T-helper 1 cell treated with Interleukin-12 subunit alpha and Interleukin-12 subunit beta and Interleukin-4 antibody, amounts not matched to agents 30 μg/mL and 1 μg/mL, for 36 hours (primary cell): Measurements from ENCODE around the gene PSMD3.

Source experiments
- H3K27ac Mint-ChIP-seq: one replicate; pipeline ENCODE4 v1.8.0; 2021; ENCODE audit warnings: mild to moderate bottlenecking, mixed read lengths
- H3K27me3 Mint-ChIP-seq: one replicate; pipeline ENCODE4 v1.8.0; 2021; ENCODE audit warnings: low read depth, mixed read lengths
- H3K36me3 Mint-ChIP-seq: one replicate; pipeline ENCODE4 v1.8.0; 2021; ENCODE audit warnings: low read depth, mixed read lengths
- H3K4me1 Mint-ChIP-seq: one replicate; pipeline ENCODE4 v1.8.0; 2021; ENCODE audit warnings: low read depth, mixed read lengths
- H3K4me3 Mint-ChIP-seq: one replicate; pipeline ENCODE4 v1.8.0; 2021; ENCODE audit warnings: mild to moderate bottlenecking, moderate library complexity, mixed read lengths
- H3K9me3 Mint-ChIP-seq: one replicate; pipeline ENCODE4 v1.8.0; 2021; ENCODE audit warnings: mixed read lengths

Gene PSMD3

GRCh38 chr17:40017422-40018080 lies 36.9 kb downstream of the PSMD3 start:
- H3K9me3 Mint-ChIP-seq, result no peaks in the 10 kb centered on the region
- H3K27ac Mint-ChIP-seq, result no peak overlapping the region
- H3K36me3 Mint-ChIP-seq, result peaks cover 15% of the 10 kb centered on the region
- H3K4me3 Mint-ChIP-seq, result no peak overlapping the region
- peaks cover 4% of the 10 kb centered on the region for H3K4me1 Mint-ChIP-seq
- no peaks in the 10 kb centered on the region for H3K27me3 Mint-ChIP-seq

GRCh38 chr17:40018211-40019121 lies 37.9 kb downstream of the PSMD3 start:
- no peak overlapping the region for H3K27ac Mint-ChIP-seq
- peaks cover 4% of the 10 kb centered on the region for H3K4me1 Mint-ChIP-seq
- no peak overlapping the region for H3K4me3 Mint-ChIP-seq
- H3K27me3 Mint-ChIP-seq, result no peaks in the 10 kb centered on the region
- H3K36me3 Mint-ChIP-seq, result peaks cover 15% of the 10 kb centered on the region
- no peaks in the 10 kb centered on the region for H3K9me3 Mint-ChIP-seq

- Mint-ChIP-seq H3K36me3 (peaks cover 20% of the 10 kb centered on the region), H3K27me3 (no peaks in the 10 kb centered on the region), H3K4me3 (no peak overlapping the region), H3K4me1 (no peaks in the 10 kb centered on the region), H3K27ac (no peak overlapping the region), H3K9me3 (no peaks in the 10 kb centered on the region)
Observed at GRCh38 chr17:40019140-40019991, 38.8 kb downstream of the PSMD3 start.

- no peak overlapping the region for H3K4me3 Mint-ChIP-seq
- H3K36me3 Mint-ChIP-seq, result peaks cover 22% of the 10 kb centered on the region
- H3K4me1 Mint-ChIP-seq, result no peaks in the 10 kb centered on the region
- H3K27ac Mint-ChIP-seq, result no peak overlapping the region
- H3K9me3 Mint-ChIP-seq, result no peaks in the 10 kb centered on the region
- no peaks in the 10 kb centered on the region for H3K27me3 Mint-ChIP-seq
Observed at GRCh38 chr17:40020146-40020545, 39.5 kb downstream of the PSMD3 start.

- Mint-ChIP-seq H3K9me3 (no peaks in the 10 kb centered on the region), H3K4me3 (no peak overlapping the region), H3K27me3 (no peaks in the 10 kb centered on the region), H3K4me1 (peaks cover 12% of the 10 kb centered on the region), H3K36me3 (peaks cover 35% of the 10 kb centered on the region), H3K27ac (no peak overlapping the region)
Observed at GRCh38 chr17:40021451-40021971, 40.9 kb downstream of the PSMD3 start.

GRCh38 chr17:40022497-40022896 lies 41.9 kb downstream of the PSMD3 start:
- Mint-ChIP-seq H3K36me3 (peaks cover 40% of the 10 kb centered on the region), H3K4me3 (no peak overlapping the region), H3K27ac (no peak overlapping the region), H3K4me1 (peaks cover 14% of the 10 kb centered on the region), H3K9me3 (no peaks in the 10 kb centered on the region), H3K27me3 (no peaks in the 10 kb centered on the region)

- no peaks in the 10 kb centered on the region for H3K27me3 Mint-ChIP-seq
- H3K9me3 Mint-ChIP-seq, result no peaks in the 10 kb centered on the region
- H3K4me3 Mint-ChIP-seq, result no peak overlapping the region
- H3K4me1 Mint-ChIP-seq, result peaks cover 14% of the 10 kb centered on the region
- H3K36me3 Mint-ChIP-seq, result peaks cover 40% of the 10 kb centered on the region
- H3K27ac Mint-ChIP-seq, result no peak overlapping the region
Observed at GRCh38 chr17:40022961-40023541, 42.4 kb downstream of the PSMD3 start.

GRCh38 chr17:40023590-40024292 lies 43.1 kb downstream of the PSMD3 start:
- H3K4me1 Mint-ChIP-seq, result peaks cover 14% of the 10 kb centered on the region
- H3K27ac Mint-ChIP-seq, result no peak overlapping the region
- peaks cover 43% of the 10 kb centered on the region for H3K36me3 Mint-ChIP-seq
- H3K27me3 Mint-ChIP-seq, result no peaks in the 10 kb centered on the region
- no peak overlapping the region for H3K4me3 Mint-ChIP-seq
- H3K9me3 Mint-ChIP-seq, result no peaks in the 10 kb centered on the region

- H3K9me3 Mint-ChIP-seq, result no peaks in the 10 kb centered on the region
- H3K4me1 Mint-ChIP-seq, result peaks cover 14% of the 10 kb centered on the region
- H3K36me3 Mint-ChIP-seq, result peaks cover 44% of the 10 kb centered on the region
- no peaks in the 10 kb centered on the region for H3K27me3 Mint-ChIP-seq
- H3K27ac Mint-ChIP-seq, result no peak overlapping the region
- no peak overlapping the region for H3K4me3 Mint-ChIP-seq
Observed at GRCh38 chr17:40024901-40025300, 44.3 kb downstream of the PSMD3 start.

GRCh38 chr17:40025559-40025958 lies 45.0 kb downstream of the PSMD3 start:
- peaks cover 44% of the 10 kb centered on the region for H3K36me3 Mint-ChIP-seq

GRCh38 chr17:40025991-40026815 lies 45.6 kb downstream of the PSMD3 start:
- H3K36me3 Mint-ChIP-seq, result peaks cover 46% of the 10 kb centered on the region
- peaks cover 14% of the 10 kb centered on the region for H3K4me1 Mint-ChIP-seq
- no peak overlapping the region for H3K27ac Mint-ChIP-seq
- no peaks in the 10 kb centered on the region for H3K27me3 Mint-ChIP-seq
- no peaks in the 10 kb centered on the region for H3K9me3 Mint-ChIP-seq
- no peak overlapping the region for H3K4me3 Mint-ChIP-seq

More at GRCh38 chr17:40025559-40025958, 45.0 kb downstream of the PSMD3 start:
- Mint-ChIP-seq H3K27me3 (no peaks in the 10 kb centered on the region), H3K4me1 (peaks cover 14% of the 10 kb centered on the region), H3K27ac (no peak overlapping the region), H3K4me3 (no peak overlapping the region), H3K9me3 (no peaks in the 10 kb centered on the region)

- Mint-ChIP-seq H3K4me3 (no peak overlapping the region), H3K27ac (no peak overlapping the region), H3K4me1 (peaks cover 14% of the 10 kb centered on the region), H3K9me3 (no peaks in the 10 kb centered on the region), H3K36me3 (peaks cover 46% of the 10 kb centered on the region), H3K27me3 (no peaks in the 10 kb centered on the region)
Observed at GRCh38 chr17:40026816-40027613, 46.4 kb downstream of the PSMD3 start.
